Keratinocyte (primary cell): ENCODE data around the gene CFAP68. TPM values are rescaled to one million over a fixed set of nuclear protein-coding genes. Genes with fewer than 3 reads are reported as not detected.

ENCODE experiments used
- DNase-seq: peaks from one replicate; pipeline ENCODE4 v3.0.0-alpha.2; 2011; ENCODE audit warnings: low read depth, missing footprints, low spot score
- FAIRE-seq: peaks from 2 replicates; lab custom pipeline; 2011; peaks lifted over from hg19 to GRCh38; lab: Jason Lieb, UNC
- H2AFZ ChIP-seq: 2 replicates; pipeline ENCODE4 v1.6.0; 2012; ENCODE audit warnings: low read length, control low read depth, inconsistent platforms; ENCODE audit not compliant: control insufficient read depth
- H3K27ac ChIP-seq: 2 replicates; pipeline ENCODE4 v1.5.1; 2011; ENCODE audit warnings: low read length; ENCODE audit not compliant: control insufficient read depth, insufficient read depth
- H3K27me3 ChIP-seq: 3 replicates; pipeline ENCODE4 v1.6.0; 2011; ENCODE audit warnings: low read length; ENCODE audit not compliant: control insufficient read depth, insufficient read depth; ENCODE audit errors: extremely low read depth
- H3K36me3 ChIP-seq, 2 experiments: 2 replicates in 1 of 2; 3 replicates in 1 of 2; pipeline ENCODE4 v1.5.1; 2011; ENCODE audit warnings: low read length in 2 of 2, mild to moderate bottlenecking in 1 of 2; ENCODE audit not compliant: control insufficient read depth in 2 of 2, insufficient read depth in 2 of 2; ENCODE audit errors: extremely low read depth in 1 of 2
- H3K4me1 ChIP-seq: 3 replicates; pipeline ENCODE4 v1.5.1; 2011; ENCODE audit warnings: low read length; ENCODE audit not compliant: control insufficient read depth, insufficient read depth; ENCODE audit errors: extremely low read depth
- H3K4me2 ChIP-seq: 3 replicates; pipeline ENCODE4 v1.6.0; 2011; ENCODE audit warnings: low read depth, low read length; ENCODE audit not compliant: control insufficient read depth, insufficient read depth; ENCODE audit errors: extremely low read depth
- H3K4me3 ChIP-seq, 3 experiments: fragments of 200-600 bp in 1 of 3; sonication (generic) in 1 of 3; 2 replicates in 2 of 3; 3 replicates in 1 of 3; pipeline ENCODE4 v1.5.1; 2011 to 2016; ENCODE audit warnings: low read length in 3 of 3, mild to moderate bottlenecking in 3 of 3, control low read depth in 2 of 3, inconsistent platforms in 1 of 3, low read depth in 1 of 3, mixed read lengths in 1 of 3, mixed run types in 1 of 3, moderate library complexity in 1 of 3; ENCODE audit not compliant: control insufficient read depth in 2 of 3, insufficient read depth in 2 of 3; ENCODE audit errors: extremely low read depth in 1 of 3
- H3K79me2 ChIP-seq: 2 replicates; pipeline ENCODE4 v1.6.0; 2012; ENCODE audit warnings: low read length; ENCODE audit not compliant: control insufficient read depth, insufficient read depth
- H3K9ac ChIP-seq: 3 replicates; pipeline ENCODE4 v1.6.0; 2011; ENCODE audit warnings: low read length; ENCODE audit not compliant: control insufficient read depth, insufficient read depth; ENCODE audit errors: extremely low read depth
- H3K9me1 ChIP-seq: 3 replicates; pipeline ENCODE4 v1.6.0; 2011; ENCODE audit warnings: low read length; ENCODE audit not compliant: control insufficient read depth, insufficient read depth; ENCODE audit errors: extremely low read depth
- H3K9me3 ChIP-seq: 2 replicates; pipeline ENCODE4 v1.5.1; 2012; ENCODE audit warnings: low read depth, low read length; ENCODE audit not compliant: control insufficient read depth
- H4K20me1 ChIP-seq: 3 replicates; pipeline ENCODE4 v1.6.0; 2011; ENCODE audit warnings: low read length; ENCODE audit not compliant: control insufficient read depth, insufficient read depth; ENCODE audit errors: extremely low read depth
- CTCF ChIP-seq, 3 experiments: IDR thresholded peaks in 1 of 3; conservative IDR thresholded peaks in 1 of 3; optimal IDR thresholded peaks in 1 of 3; 2 replicates in 2 of 3; 3 replicates in 1 of 3; pipeline versions ENCODE3 to v1.5.1; 2011; ENCODE audit warnings: low read length in 3 of 3, mild to moderate bottlenecking in 3 of 3, moderate library complexity in 2 of 3, control low read depth in 1 of 3, inconsistent platforms in 1 of 3; ENCODE audit not compliant: insufficient read depth in 2 of 3; ENCODE audit errors: extremely low read depth in 1 of 3
- EZH2 ChIP-seq: IDR thresholded peaks from one replicate; pipeline ENCODE4 v1.6.1; 2012; ENCODE audit warnings: inconsistent platforms, mild to moderate bottlenecking, low read length, moderate library complexity
- dilution Hi-C: fragments of 300-500 bp; cut with MboI; formaldehyde crosslinking; loops from one replicate; pipeline ENCODE4 v1.7.0; 2020; ENCODE audit warnings: low sequenced_read_pairs; ENCODE audit not compliant: extremely low pct_ligation_motif_present
- polyA plus RNA-seq, 5 experiments: library from polyadenylated mRNA; depleted of rRNA in 3 of 5; stranded (reverse) in 3 of 5; stranded (forward) in 1 of 5; unstranded in 1 of 5; fragments of >200 nt; gene quantifications; 1 replicate in 1 of 5; 2 replicates in 3 of 5; 3 replicates in 1 of 5; pipeline versions ENCODE4 v1.2.1 to v1.2.3, GENCODE V29; 2011 to 2012; ENCODE audit warnings: missing spikeins in 2 of 5, low read depth in 1 of 5, low replicate concordance in 1 of 5
- small RNA-seq, 3 experiments: library from RNA; depleted of rRNA; stranded (forward); fragments of <200 nt; gene quantifications; one replicate each; pipeline ENCODE3, GENCODE V24; 2012; ENCODE audit warnings: low read depth in 3 of 3, low replicate concordance in 1 of 3; ENCODE audit not compliant: insufficient read length in 3 of 3

CFAP68 gene
- polyA plus RNA-seq, 1 donor (not counting 4 experiments of a cell fraction or from before 2014, with no cell fraction given): 63.8 TPM

DNA sequence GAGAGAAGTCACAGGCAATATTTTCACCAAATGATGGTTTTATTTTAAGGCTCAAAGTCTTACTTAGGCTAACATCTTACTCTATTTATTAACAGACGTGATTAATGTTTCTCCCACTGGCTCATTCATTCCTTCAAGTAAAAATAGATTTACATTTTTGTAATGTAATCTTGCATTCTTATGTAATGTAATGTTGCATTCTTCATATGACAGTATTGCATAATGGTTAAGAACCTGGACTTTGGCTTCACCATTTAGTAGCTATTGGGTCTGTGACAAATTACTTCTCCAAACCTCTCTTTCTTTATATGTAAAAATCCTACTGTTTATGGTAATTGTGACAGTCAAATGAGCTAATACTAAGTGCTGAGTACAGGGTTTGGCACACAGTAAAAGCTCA, 54.5 kb downstream of the CFAP68 start:
- H3K79me2 ChIP-seq: no peaks in the 10 kb centered on the region
- DNase-seq (no peak), FAIRE-seq (no peak)
- no peaks in the 10 kb centered on the region for H3K9me3 ChIP-seq
- H3K4me2 ChIP-seq: no peak overlapping the region
- H3K9me1 ChIP-seq: no peaks in the 10 kb centered on the region
- H3K36me3 ChIP-seq: no peaks in the 10 kb centered on the region
- dilution Hi-C loops: no loop called here
- peaks cover 9% of the 10 kb centered on the region for H3K4me1 ChIP-seq
- TF ChIP-seq CTCF (optimal IDR thresholded peaks at IDR 0.05 in 1 of 3, IDR thresholded peaks at IDR 0.05 in 1 of 3, conservative IDR thresholded peaks at IDR 0.05 in 1 of 3; ENCODE audit: extremely low read depth in 1 of 3, insufficient read depth in 2 of 3, low read length in 3 of 3) (no peak), EZH2 (no peak)
- no peak overlapping the region for H2AFZ ChIP-seq
- H4K20me1 ChIP-seq: no peaks in the 10 kb centered on the region
- no peak overlapping the region for H3K9ac ChIP-seq
- H3K4me3 ChIP-seq: no peak overlapping the region
- no peaks in the 10 kb centered on the region for H3K27me3 ChIP-seq
- H3K27ac ChIP-seq: no peak overlapping the region

DNA sequence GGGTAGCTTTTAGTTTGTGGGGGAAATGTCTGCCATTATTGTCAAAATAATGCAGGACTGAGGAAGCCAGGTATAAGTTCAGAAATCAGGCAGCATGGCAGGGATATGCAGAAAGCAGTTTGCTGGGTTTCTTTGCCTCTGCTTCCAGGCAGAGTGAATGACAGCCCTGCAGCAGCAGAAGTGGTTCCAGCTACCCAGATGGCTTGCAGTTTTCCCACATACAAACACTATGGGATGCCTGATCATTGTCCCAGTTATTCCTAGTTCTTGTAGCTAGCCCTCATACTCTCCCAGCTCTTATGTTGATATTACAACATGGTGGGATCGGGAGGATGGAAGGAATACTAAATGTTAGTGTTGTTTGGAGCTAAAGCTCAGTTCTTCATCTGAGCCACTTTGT, 55.0 kb downstream of the CFAP68 start:
- Histone ChIP-seq H3K4me1 (peaks cover 13% of the 10 kb centered on the region), H3K79me2 (no peaks in the 10 kb centered on the region), H3K27me3 (no peaks in the 10 kb centered on the region), H3K4me3 (no peak overlapping the region), H4K20me1 (no peaks in the 10 kb centered on the region), H3K27ac (no peak overlapping the region), H3K9me1 (no peaks in the 10 kb centered on the region), H3K4me2 (no peak overlapping the region), H3K9ac (no peak overlapping the region), H2AFZ (no peak overlapping the region), H3K9me3 (no peaks in the 10 kb centered on the region), H3K36me3 (no peaks in the 10 kb centered on the region)
- TF ChIP-seq CTCF (optimal IDR thresholded peaks at IDR 0.05 in 1 of 3, IDR thresholded peaks at IDR 0.05 in 1 of 3, conservative IDR thresholded peaks at IDR 0.05 in 1 of 3; ENCODE audit: extremely low read depth in 1 of 3, insufficient read depth in 2 of 3, low read length in 3 of 3) (no peak), EZH2 (no peak)
- DNase-seq (no peak), FAIRE-seq (no peak)
- dilution Hi-C loops: no loop called here

Small RNAs within 50 kb of the gene (small RNA-seq; reads per million reads assigned to genes)
- gene C11orf52 (0 to 0.07 (median 0) reads per million in 3 experiments), gene GNG5P3 (0 reads per million in 3 experiments), gene RNA5SP351 (0 reads per million in 3 experiments), gene RPL37AP8 (0 reads per million in 3 experiments)

Other genes with a start within 250 kb of the CFAP68 start
- gene PPP2R1B, start 113.2 kb upstream of the CFAP68 start, polyA plus RNA-seq: 22.3 to 35.1 TPM (median 33.6 TPM) in 3 replicates
- 23.4 to 34.4 TPM (median 27.2 TPM) in 3 replicates for gene ALG9, start 8.0 kb upstream of the CFAP68 start, polyA plus RNA-seq
- 2.2 to 3.5 TPM (median 2.9 TPM) in 3 replicates for gene FDXACB1, start 376 bp upstream of the CFAP68 start, polyA plus RNA-seq
- gene CRYAB, start 32.2 kb downstream of the CFAP68 start, polyA plus RNA-seq: 7.4 to 47.9 TPM (median 11.0 TPM) in 3 replicates
- 0.08 to 0.98 TPM (median 0.22 TPM) in 3 replicates for gene HSPB2, start 33.2 kb downstream of the CFAP68 start, polyA plus RNA-seq
- 2.9 to 5.5 TPM (median 3.5 TPM) in 3 replicates for gene C11orf52, start 39.4 kb downstream of the CFAP68 start, polyA plus RNA-seq
- gene DIXDC1, start 57.8 kb downstream of the CFAP68 start, polyA plus RNA-seq: 5.9 to 13.2 TPM (median 7.8 TPM) in 3 replicates
- gene DLAT, start 145.9 kb downstream of the CFAP68 start, polyA plus RNA-seq: 23.3 to 41.9 TPM (median 40.2 TPM) in 3 replicates
- gene PIH1D2, start 194.5 kb downstream of the CFAP68 start, polyA plus RNA-seq: 1.2 to 2.0 TPM (median 1.9 TPM) in 3 replicates
- 13.1 to 23.3 TPM (median 18.9 TPM) in 3 replicates for gene NKAPD1, start 194.8 kb downstream of the CFAP68 start, polyA plus RNA-seq
- gene TIMM8B, start 207.2 kb downstream of the CFAP68 start, polyA plus RNA-seq: 91.7 to 151 TPM (median 126 TPM) in 3 replicates
- gene SDHD, start 207.3 kb downstream of the CFAP68 start, polyA plus RNA-seq: 101 to 126 TPM (median 121 TPM) in 3 replicates